Hepatocyte (in vitro differentiated cells): ENCODE measurements around the gene HLA-DMB. TPM values are rescaled to one million over a fixed set of nuclear protein-coding genes. Genes with fewer than 3 reads are reported as not detected.

Experiments
- DNase-seq: peaks from one replicate; pipeline ENCODE4 v3.0.0-alpha.2; 2016; ENCODE audit warnings: low spot score
- H2AFZ ChIP-seq: fragments of 200-600 bp; sonication (generic); 2 replicates; pipeline ENCODE4 v1.6.0; 2016; ENCODE audit warnings: antibody characterized with exemption, mild to moderate bottlenecking
- H3K27ac ChIP-seq: fragments of 200-600 bp; sonication (generic); 2 replicates; pipeline ENCODE4 v1.5.1; 2016; ENCODE audit warnings: mild to moderate bottlenecking
- H3K27me3 ChIP-seq: fragments of 200-600 bp; sonication (generic); 2 replicates; pipeline ENCODE4 v1.6.1; 2016
- H3K36me3 ChIP-seq: fragments of 200-600 bp; sonication (generic); replicated peaks from 2 replicates; pipeline ENCODE4 v1.5.1; 2016; ENCODE audit warnings: low read depth; ENCODE audit not compliant: insufficient read depth
- H3K4me1 ChIP-seq: fragments of 200-600 bp; sonication (generic); 2 replicates; pipeline ENCODE4 v1.5.1; 2016; ENCODE audit warnings: mild to moderate bottlenecking, moderate library complexity; ENCODE audit not compliant: insufficient read depth
- H3K4me2 ChIP-seq: fragments of 200-600 bp; sonication (generic); 2 replicates; pipeline ENCODE4 v1.6.0; 2016
- H3K4me3 ChIP-seq: fragments of 200-600 bp; sonication (generic); 2 replicates; pipeline ENCODE4 v1.5.1; 2016; ENCODE audit warnings: mild to moderate bottlenecking
- H3K79me2 ChIP-seq: fragments of 200-600 bp; sonication (generic); 2 replicates; pipeline ENCODE4 v1.6.0; 2017; ENCODE audit warnings: mild to moderate bottlenecking
- H3K9me2 ChIP-seq: fragments of 200-600 bp; sonication (generic); replicated peaks from 2 replicates; pipeline ENCODE4 v1.6.0; 2017; ENCODE audit warnings: mild to moderate bottlenecking; ENCODE audit not compliant: insufficient read depth
- H3K9me3 ChIP-seq: fragments of 200-600 bp; sonication (generic); 2 replicates; pipeline ENCODE4 v1.5.1; 2016; ENCODE audit warnings: low read depth, mild to moderate bottlenecking
- H4K20me1 ChIP-seq: fragments of 200-600 bp; sonication (generic); 2 replicates; pipeline ENCODE4 v1.6.0; 2016; ENCODE audit warnings: mild to moderate bottlenecking; ENCODE audit not compliant: insufficient read depth, poor library complexity, severe bottlenecking
- CTCF ChIP-seq: fragments of 200-600 bp; sonication (generic); IDR thresholded peaks from 2 replicates; pipeline ENCODE4 v1.5.1; 2016; ENCODE audit warnings: antibody characterized with exemption, mild to moderate bottlenecking; ENCODE audit not compliant: poor library complexity
- EZH2 ChIP-seq: fragments of 200-600 bp; sonication (generic); IDR thresholded peaks from 2 replicates; pipeline ENCODE4 v1.6.1; 2016; ENCODE audit warnings: antibody characterized with exemption, mild to moderate bottlenecking, borderline replicate concordance
- EZH2phosphoT487 ChIP-seq: fragments of 200-600 bp; sonication (generic); IDR thresholded peaks from one replicate; pipeline ENCODE4 v1.6.1; 2018; ENCODE audit warnings: antibody characterized with exemption, mild to moderate bottlenecking, low read depth, moderate library complexity; ENCODE audit not compliant: unreplicated experiment, severe bottlenecking
- WGBS: methylation state at CpG from one replicate; pipeline ENCODE4 v1.1.6; 2016; ENCODE audit warnings: low lambda C conversion rate; ENCODE audit errors: missing lambda C conversion rate; 5-methylcytosine and 5-hydroxymethylcytosine counted together
- polyA plus RNA-seq: library from polyadenylated mRNA; unstranded; fragments of >200 nt; fragmentation: Nextera tagmentation; extraction: Ambion mirVana; gene quantifications from 2 replicates; pipeline ENCODE4 v1.2.1, GENCODE V29; 2016
- total RNA-seq: library from RNA; depleted of rRNA; stranded (reverse); fragments of >200 nt; gene quantifications from 2 replicates; pipeline ENCODE4 v1.2.3, GENCODE V29; 2014

HLA-DMB gene
- total and polyA plus RNA-seq, 2 experiments from 2014 or later = 1.00 to 1.7 TPM

- WGBS = 49% methylated on average over 10 of the region's 10 CpGs
- no peaks in the 10 kb centered on the region for H3K9me3 ChIP-seq
- no peaks in the 10 kb centered on the region for H3K36me3 ChIP-seq
- H3K9me2 ChIP-seq = no peaks in the 10 kb centered on the region
- H3K27ac ChIP-seq = no peak within 1 kb of the TSS
- no peak for TF ChIP-seq EZH2phosphoT487
- TF ChIP-seq CTCF = peak; percentile 83
- H3K4me1 ChIP-seq = no peaks in the 10 kb centered on the region
- no peaks in the 10 kb centered on the region for H4K20me1 ChIP-seq
- H3K4me2 ChIP-seq = peak within 1 kb of the TSS; percentile 35
- peak; percentile 90 for DNase-seq
- H3K79me2 ChIP-seq = no peaks in the 10 kb centered on the region
- no peak within 1 kb of the TSS for H3K4me3 ChIP-seq
- H2AFZ ChIP-seq = no peak within 1 kb of the TSS
- no peaks in the 10 kb centered on the region for H3K27me3 ChIP-seq
These were observed 12.2 kb upstream of the HLA-DMB start, which contains the start of gene HLA-DMA for GRCh38 chr6:32952817-32953739. Gene HLA-DMA (minus strand): TSS chr6:32953097. CDS start chr6:32953036, 61 bp downstream.

- H3K4me1 ChIP-seq = no peaks in the 10 kb centered on the region
- WGBS = 96% methylated on average over 8 of the region's 8 CpGs
- no peak for DNase-seq
- no peaks in the 10 kb centered on the region for H3K9me3 ChIP-seq
- TF ChIP-seq EZH2 = no peak
- no peak for TF ChIP-seq CTCF
- TF ChIP-seq EZH2phosphoT487 = no peak
- H3K79me2 ChIP-seq = no peaks in the 10 kb centered on the region
- H3K4me2 ChIP-seq = no peak overlapping the region
- H3K27ac ChIP-seq = no peak overlapping the region
- H3K27me3 ChIP-seq = no peaks in the 10 kb centered on the region
- H2AFZ ChIP-seq = no peak overlapping the region
- no peaks in the 10 kb centered on the region for H3K36me3 ChIP-seq
- H3K4me3 ChIP-seq = no peak overlapping the region
- H4K20me1 ChIP-seq = no peaks in the 10 kb centered on the region
- no peaks in the 10 kb centered on the region for H3K9me2 ChIP-seq
These were observed 9.6 kb upstream of the HLA-DMB start for GRCh38 chr6:32950449-32950848.

- H3K36me3 ChIP-seq = no peaks in the 10 kb centered on the region
- no peaks in the 10 kb centered on the region for H3K27me3 ChIP-seq
- H3K9me2 ChIP-seq = no peaks in the 10 kb centered on the region
- H3K4me2 ChIP-seq = no peak overlapping the region
- WGBS = 93% methylated on average over 3 of the region's 3 CpGs
- H3K27ac ChIP-seq = no peak overlapping the region
- no peak for TF ChIP-seq EZH2phosphoT487
- no peak for TF ChIP-seq EZH2
- TF ChIP-seq CTCF = no peak
- H3K4me3 ChIP-seq = no peak overlapping the region
- no peaks in the 10 kb centered on the region for H3K9me3 ChIP-seq
- no peaks in the 10 kb centered on the region for H3K79me2 ChIP-seq
- DNase-seq = no peak
- no peak overlapping the region for H2AFZ ChIP-seq
- no peaks in the 10 kb centered on the region for H4K20me1 ChIP-seq
- H3K4me1 ChIP-seq = no peaks in the 10 kb centered on the region
These were observed 9.2 kb upstream of the HLA-DMB start for GRCh38 chr6:32950010-32950409.
